ENCODE data around the gene OBP2B.
"Not testable (repeated sequence)": the region's sequence is repeated elsewhere in the genome, so short reads cannot be mapped to it uniquely, and the experiment has no call there.

DNA sequence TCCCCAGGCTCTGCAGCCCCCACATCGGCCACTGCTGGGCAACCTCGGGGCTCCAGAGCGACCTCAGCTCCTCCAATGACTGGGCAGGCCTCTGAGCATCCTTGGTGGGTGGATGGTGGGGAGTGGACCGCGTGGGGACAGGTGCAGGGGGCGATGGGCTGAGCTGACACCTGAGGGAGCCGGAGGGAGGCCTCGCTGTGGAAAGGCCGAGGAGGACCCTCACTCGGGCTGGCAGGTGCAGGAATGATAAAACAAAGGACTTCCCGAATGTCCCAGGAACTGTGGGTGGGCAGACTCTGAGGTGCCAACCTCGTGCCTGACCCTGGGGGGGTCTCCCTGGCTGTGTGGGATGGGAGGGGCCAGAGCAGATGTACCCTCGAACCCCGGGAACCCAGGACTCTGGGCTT is 3.6 kb downstream of the OBP2B start:
- not testable (repeated sequence) for TF ChIP-seq TAF1 (IDR thresholded peaks at IDR 0.05; ENCODE audit: low read depth)
- TF ChIP-seq, protein P1, sequence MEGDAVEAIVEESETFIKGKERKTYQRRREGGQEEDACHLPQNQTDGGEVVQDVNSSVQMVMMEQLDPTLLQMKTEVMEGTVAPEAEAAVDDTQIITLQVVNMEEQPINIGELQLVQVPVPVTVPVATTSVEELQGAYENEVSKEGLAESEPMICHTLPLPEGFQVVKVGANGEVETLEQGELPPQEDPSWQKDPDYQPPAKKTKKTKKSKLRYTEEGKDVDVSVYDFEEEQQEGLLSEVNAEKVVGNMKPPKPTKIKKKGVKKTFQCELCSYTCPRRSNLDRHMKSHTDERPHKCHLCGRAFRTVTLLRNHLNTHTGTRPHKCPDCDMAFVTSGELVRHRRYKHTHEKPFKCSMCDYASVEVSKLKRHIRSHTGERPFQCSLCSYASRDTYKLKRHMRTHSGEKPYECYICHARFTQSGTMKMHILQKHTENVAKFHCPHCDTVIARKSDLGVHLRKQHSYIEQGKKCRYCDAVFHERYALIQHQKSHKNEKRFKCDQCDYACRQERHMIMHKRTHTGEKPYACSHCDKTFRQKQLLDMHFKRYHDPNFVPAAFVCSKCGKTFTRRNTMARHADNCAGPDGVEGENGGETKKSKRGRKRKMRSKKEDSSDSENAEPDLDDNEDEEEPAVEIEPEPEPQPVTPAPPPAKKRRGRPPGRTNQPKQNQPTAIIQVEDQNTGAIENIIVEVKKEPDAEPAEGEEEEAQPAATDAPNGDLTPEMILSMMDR (IDR thresholded peaks at IDR 0.05; ENCODE audit: poor library complexity, severe bottlenecking) = not testable (repeated sequence)
- TF ChIP-seq, protein P2, sequence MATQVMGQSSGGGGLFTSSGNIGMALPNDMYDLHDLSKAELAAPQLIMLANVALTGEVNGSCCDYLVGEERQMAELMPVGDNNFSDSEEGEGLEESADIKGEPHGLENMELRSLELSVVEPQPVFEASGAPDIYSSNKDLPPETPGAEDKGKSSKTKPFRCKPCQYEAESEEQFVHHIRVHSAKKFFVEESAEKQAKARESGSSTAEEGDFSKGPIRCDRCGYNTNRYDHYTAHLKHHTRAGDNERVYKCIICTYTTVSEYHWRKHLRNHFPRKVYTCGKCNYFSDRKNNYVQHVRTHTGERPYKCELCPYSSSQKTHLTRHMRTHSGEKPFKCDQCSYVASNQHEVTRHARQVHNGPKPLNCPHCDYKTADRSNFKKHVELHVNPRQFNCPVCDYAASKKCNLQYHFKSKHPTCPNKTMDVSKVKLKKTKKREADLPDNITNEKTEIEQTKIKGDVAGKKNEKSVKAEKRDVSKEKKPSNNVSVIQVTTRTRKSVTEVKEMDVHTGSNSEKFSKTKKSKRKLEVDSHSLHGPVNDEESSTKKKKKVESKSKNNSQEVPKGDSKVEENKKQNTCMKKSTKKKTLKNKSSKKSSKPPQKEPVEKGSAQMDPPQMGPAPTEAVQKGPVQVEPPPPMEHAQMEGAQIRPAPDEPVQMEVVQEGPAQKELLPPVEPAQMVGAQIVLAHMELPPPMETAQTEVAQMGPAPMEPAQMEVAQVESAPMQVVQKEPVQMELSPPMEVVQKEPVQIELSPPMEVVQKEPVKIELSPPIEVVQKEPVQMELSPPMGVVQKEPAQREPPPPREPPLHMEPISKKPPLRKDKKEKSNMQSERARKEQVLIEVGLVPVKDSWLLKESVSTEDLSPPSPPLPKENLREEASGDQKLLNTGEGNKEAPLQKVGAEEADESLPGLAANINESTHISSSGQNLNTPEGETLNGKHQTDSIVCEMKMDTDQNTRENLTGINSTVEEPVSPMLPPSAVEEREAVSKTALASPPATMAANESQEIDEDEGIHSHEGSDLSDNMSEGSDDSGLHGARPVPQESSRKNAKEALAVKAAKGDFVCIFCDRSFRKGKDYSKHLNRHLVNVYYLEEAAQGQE (IDR thresholded peaks at IDR 0.05; ENCODE audit: borderline replicate concordance) = not testable (repeated sequence)

All from neural cell (in vitro differentiated cells).